Tibial nerve (tissue), 3 donors: Measurements from ENCODE around the gene SST.

Source experiments
- CTCF ChIP-seq, 5 experiments: fragments of 200-600 bp in 3 of 5; fragments of 450-650 bp in 2 of 5; sonication (generic) in 3 of 5; IDR thresholded peaks; one replicate each; pipeline ENCODE4 v1.5.1; 2016 to 2019; ENCODE audit warnings: antibody characterized with exemption in 5 of 5, mild to moderate bottlenecking in 3 of 5, moderate library complexity in 2 of 5
- POLR2A ChIP-seq, 2 donors: fragments of 450-650 bp; IDR thresholded peaks; one replicate each; pipeline ENCODE4 v1.6.1; 2017; ENCODE audit warnings: antibody characterized with exemption in 2 of 2, mild to moderate bottlenecking in 2 of 2, moderate library complexity in 2 of 2

GRCh38 chr3:187684880-187685279, 14.7 kb upstream of the SST start:
- TF ChIP-seq CTCF (IDR thresholded peaks at IDR 0.05): no peak
- TF ChIP-seq POLR2A (IDR thresholded peaks at IDR 0.05): no peak
